ENCODE measurements around the gene BLZF1. TPM values are rescaled to one million over a fixed set of nuclear protein-coding genes. Genes with fewer than 3 reads are reported as not detected.

Gene BLZF1
- total and polyA plus RNA-seq, 2 donors (not counting 1 experiment from before 2014, with no cell fraction given) = 5.9 to 21.3 TPM

GRCh38 chr1:169345511-169345910, 22.5 kb upstream of the BLZF1 start:
- intact Hi-C loops (cut with micrococcal nuclease) = no loop called here

GRCh38 chr1:169346036-169346589, 21.9 kb upstream of the BLZF1 start:
- Histone ChIP-seq H2AFZ (ENCODE audit: insufficient read depth, low read depth, low read length, poor library complexity, severe bottlenecking) (no peak overlapping the region), H3K9me3 (ENCODE audit: control extremely low read depth in 1 of 3, control insufficient read depth in 2 of 3, insufficient read depth in 1 of 3, low read length in 2 of 3) (peaks cover 0 to 5% (median 0%) of the 10 kb centered on the region in 3 donors), H4K20me1 (ENCODE audit: control insufficient read depth, insufficient read depth, low read length, poor library complexity, severe bottlenecking) (no peaks in the 10 kb centered on the region), H3K4me3 (ENCODE audit: control extremely low read depth in 1 of 5, extremely low read depth in 1 of 5, insufficient read depth in 1 of 5, low read depth in 2 of 5, low read length in 4 of 5) (no peak overlapping the region), H3K9ac (ENCODE audit: low read length) (no peak overlapping the region), H3K4me1 (ENCODE audit: control insufficient read depth in 2 of 2, insufficient read depth in 2 of 2, low read length in 2 of 2) (no peaks in the 10 kb centered on the region), H3K27ac (ENCODE audit: low read length in 2 of 2) (no peak overlapping the region), H3K4me2 (replicated peaks; ENCODE audit: low read depth, low read length, poor library complexity, severe bottlenecking) (no peak overlapping the region), H3K27me3 (replicated peaks in 1 of 4; ENCODE audit: control extremely low read depth in 1 of 4, control insufficient read depth in 3 of 4, insufficient read depth in 4 of 4, low read length in 3 of 4) (no peaks in the 10 kb centered on the region), H3K79me2 (ENCODE audit: control insufficient read depth, insufficient read depth, low read length) (no peaks in the 10 kb centered on the region), H3K36me3 (replicated peaks in 1 of 2; ENCODE audit: control extremely low read depth in 1 of 2, control insufficient read depth in 1 of 2, extremely low read depth in 1 of 2, insufficient read depth in 2 of 2, low read length in 1 of 2) (no peaks in the 10 kb centered on the region)
- POLR2A ChIA-PET = no interaction called here
- no peak overlapping the region for H3K27ac Mint-ChIP-seq
- no peaks in the 10 kb centered on the region for H3K27me3 Mint-ChIP-seq
- no peaks in the 10 kb centered on the region for H3K9me3 Mint-ChIP-seq (ENCODE audit: insufficient read depth)
- no peak for TF ChIP-seq EZH2 (IDR thresholded peaks at IDR 0.05; ENCODE audit: borderline replicate concordance, insufficient read depth, low read depth, low read length, poor library complexity, severe bottlenecking)
- TF ChIP-seq, protein P1, sequence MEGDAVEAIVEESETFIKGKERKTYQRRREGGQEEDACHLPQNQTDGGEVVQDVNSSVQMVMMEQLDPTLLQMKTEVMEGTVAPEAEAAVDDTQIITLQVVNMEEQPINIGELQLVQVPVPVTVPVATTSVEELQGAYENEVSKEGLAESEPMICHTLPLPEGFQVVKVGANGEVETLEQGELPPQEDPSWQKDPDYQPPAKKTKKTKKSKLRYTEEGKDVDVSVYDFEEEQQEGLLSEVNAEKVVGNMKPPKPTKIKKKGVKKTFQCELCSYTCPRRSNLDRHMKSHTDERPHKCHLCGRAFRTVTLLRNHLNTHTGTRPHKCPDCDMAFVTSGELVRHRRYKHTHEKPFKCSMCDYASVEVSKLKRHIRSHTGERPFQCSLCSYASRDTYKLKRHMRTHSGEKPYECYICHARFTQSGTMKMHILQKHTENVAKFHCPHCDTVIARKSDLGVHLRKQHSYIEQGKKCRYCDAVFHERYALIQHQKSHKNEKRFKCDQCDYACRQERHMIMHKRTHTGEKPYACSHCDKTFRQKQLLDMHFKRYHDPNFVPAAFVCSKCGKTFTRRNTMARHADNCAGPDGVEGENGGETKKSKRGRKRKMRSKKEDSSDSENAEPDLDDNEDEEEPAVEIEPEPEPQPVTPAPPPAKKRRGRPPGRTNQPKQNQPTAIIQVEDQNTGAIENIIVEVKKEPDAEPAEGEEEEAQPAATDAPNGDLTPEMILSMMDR (IDR thresholded peaks at IDR 0.05) = no peak
- 100% methylated on average over 3 of the region's 3 CpGs for WGBS (ENCODE audit: insufficient coverage)
- CTCF ChIA-PET = interaction anchor here (1.1 to 11.9 kb wide), 4 partner anchors 14 to 1002 kb away, joined by 3 to 257 read pairs (median 8); no protein-coding TSS in a partner anchor
- ATAC-seq (ENCODE audit: low read depth) (no peak), DNase-seq (no peak)
- H3K4me1 Mint-ChIP-seq = peaks cover 2% of the 10 kb centered on the region
- H3K4me3 Mint-ChIP-seq = no peak overlapping the region
- intact Hi-C loops (cut with micrococcal nuclease) = no loop called here

More at GRCh38 chr1:169345511-169345910, 22.5 kb upstream of the BLZF1 start:
- no peaks in the 10 kb centered on the region for H3K4me1 ChIP-seq (ENCODE audit: control insufficient read depth in 2 of 2, insufficient read depth in 2 of 2, low read length in 2 of 2)
- ChIA-PET POLR2A (no interaction called here), CTCF (interaction anchor here (1.7 to 11.9 kb wide), 2 partner anchors 738 to 1002 kb away, joined by 5 to 257 read pairs; no protein-coding TSS in a partner anchor)
- TF ChIP-seq EZH2 (IDR thresholded peaks at IDR 0.05; ENCODE audit: borderline replicate concordance, insufficient read depth, low read depth, low read length, poor library complexity, severe bottlenecking) = no peak
- TF ChIP-seq, protein P1 (IDR thresholded peaks at IDR 0.05) = no peak
- ATAC-seq (ENCODE audit: low read depth) = no peak
- no peak overlapping the region for H3K9ac ChIP-seq (ENCODE audit: low read length)
- Mint-ChIP-seq H3K4me1 (peaks cover 8% of the 10 kb centered on the region), H3K27ac (no peak overlapping the region), H3K27me3 (no peaks in the 10 kb centered on the region), H3K9me3 (ENCODE audit: insufficient read depth) (no peaks in the 10 kb centered on the region), H3K4me3 (no peak overlapping the region)
- WGBS (ENCODE audit: insufficient coverage) = 83% methylated on average over 1 of the region's 1 CpG
- no peak overlapping the region for H2AFZ ChIP-seq (ENCODE audit: insufficient read depth, low read depth, low read length, poor library complexity, severe bottlenecking)
- DNase-seq = no peak
- H4K20me1 ChIP-seq (ENCODE audit: control insufficient read depth, insufficient read depth, low read length, poor library complexity, severe bottlenecking) = no peaks in the 10 kb centered on the region
- H3K4me2 ChIP-seq (replicated peaks; ENCODE audit: low read depth, low read length, poor library complexity, severe bottlenecking) = no peak overlapping the region
- no peaks in the 10 kb centered on the region for H3K36me3 ChIP-seq (replicated peaks in 1 of 2; ENCODE audit: control extremely low read depth in 1 of 2, control insufficient read depth in 1 of 2, extremely low read depth in 1 of 2, insufficient read depth in 2 of 2, low read length in 1 of 2)
- H3K4me3 ChIP-seq (ENCODE audit: control extremely low read depth in 1 of 5, extremely low read depth in 1 of 5, insufficient read depth in 1 of 5, low read depth in 2 of 5, low read length in 4 of 5) = no peak overlapping the region
- H3K79me2 ChIP-seq (ENCODE audit: control insufficient read depth, insufficient read depth, low read length) = no peaks in the 10 kb centered on the region
- no peaks in the 10 kb centered on the region for H3K27me3 ChIP-seq (replicated peaks in 1 of 4; ENCODE audit: control extremely low read depth in 1 of 4, control insufficient read depth in 3 of 4, insufficient read depth in 4 of 4, low read length in 3 of 4)
- H3K9me3 ChIP-seq (ENCODE audit: control extremely low read depth in 1 of 3, control insufficient read depth in 2 of 3, insufficient read depth in 1 of 3, low read length in 2 of 3) = peaks cover 0 to 9% (median 0%) of the 10 kb centered on the region in 3 donors
- H3K27ac ChIP-seq (ENCODE audit: low read length in 2 of 2) = no peak overlapping the region
